HFFc6 (cell line): Measurements from ENCODE around the gene FGF13. TPM values are rescaled to one million over a fixed set of nuclear protein-coding genes. Genes with fewer than 3 reads are reported as not detected.

Experiments
- DNase-seq: peaks from one replicate; pipeline ENCODE4 v3.0.0-alpha.2; 2018
- H3K27ac Mint-ChIP-seq: 2 replicates; pipeline ENCODE4 v1.8.0; 2020; ENCODE audit warnings: mild to moderate bottlenecking, mixed read lengths
- H3K27me3 Mint-ChIP-seq: 2 replicates; pipeline ENCODE4 v1.8.0; 2021; ENCODE audit warnings: mild to moderate bottlenecking, moderate library complexity, mixed read lengths; ENCODE audit not compliant: insufficient read depth
- H3K36me3 Mint-ChIP-seq: 2 replicates; pipeline ENCODE4 v1.8.0; 2021; ENCODE audit warnings: low read depth, mixed read lengths
- H3K4me1 Mint-ChIP-seq: 2 replicates; pipeline ENCODE4 v1.8.0; 2020; ENCODE audit warnings: low read depth, mixed read lengths
- H3K4me3 Mint-ChIP-seq: 2 replicates; pipeline ENCODE4 v1.8.0; 2020; ENCODE audit warnings: mild to moderate bottlenecking, moderate library complexity, mixed read lengths
- H3K9me3 Mint-ChIP-seq: 2 replicates; pipeline ENCODE4 v1.8.0; 2020; ENCODE audit warnings: mild to moderate bottlenecking, mixed read lengths
- long read RNA-seq: library from polyadenylated mRNA; unstranded; transcript quantifications from one replicate; pipeline ENCODE4 v2.0.0, GENCODE V29; 2019
- total RNA-seq, 6 experiments: library from RNA; stranded (reverse); fragmentation: NEBNext Ultra II Directional; extraction: Animal tissue kit (Norgen Biotek cat#: 25700); gene quantifications; 2 replicates in 1 of 6; 3 replicates in 5 of 6; pipeline ENCODE4 v1.2.3, GENCODE V29; 2021
- TF ChIP-seq, protein P1 (sequence below): fragments of 200-600 bp; sonication (generic); IDR thresholded peaks from 2 replicates; pipeline ENCODE4 v1.5.0; 2021; ENCODE audit warnings: antibody characterized with exemption, mild to moderate bottlenecking

FGF13 gene
- total RNA-seq, result not detected
- long read RNA-seq, result 0 reads

DNA sequence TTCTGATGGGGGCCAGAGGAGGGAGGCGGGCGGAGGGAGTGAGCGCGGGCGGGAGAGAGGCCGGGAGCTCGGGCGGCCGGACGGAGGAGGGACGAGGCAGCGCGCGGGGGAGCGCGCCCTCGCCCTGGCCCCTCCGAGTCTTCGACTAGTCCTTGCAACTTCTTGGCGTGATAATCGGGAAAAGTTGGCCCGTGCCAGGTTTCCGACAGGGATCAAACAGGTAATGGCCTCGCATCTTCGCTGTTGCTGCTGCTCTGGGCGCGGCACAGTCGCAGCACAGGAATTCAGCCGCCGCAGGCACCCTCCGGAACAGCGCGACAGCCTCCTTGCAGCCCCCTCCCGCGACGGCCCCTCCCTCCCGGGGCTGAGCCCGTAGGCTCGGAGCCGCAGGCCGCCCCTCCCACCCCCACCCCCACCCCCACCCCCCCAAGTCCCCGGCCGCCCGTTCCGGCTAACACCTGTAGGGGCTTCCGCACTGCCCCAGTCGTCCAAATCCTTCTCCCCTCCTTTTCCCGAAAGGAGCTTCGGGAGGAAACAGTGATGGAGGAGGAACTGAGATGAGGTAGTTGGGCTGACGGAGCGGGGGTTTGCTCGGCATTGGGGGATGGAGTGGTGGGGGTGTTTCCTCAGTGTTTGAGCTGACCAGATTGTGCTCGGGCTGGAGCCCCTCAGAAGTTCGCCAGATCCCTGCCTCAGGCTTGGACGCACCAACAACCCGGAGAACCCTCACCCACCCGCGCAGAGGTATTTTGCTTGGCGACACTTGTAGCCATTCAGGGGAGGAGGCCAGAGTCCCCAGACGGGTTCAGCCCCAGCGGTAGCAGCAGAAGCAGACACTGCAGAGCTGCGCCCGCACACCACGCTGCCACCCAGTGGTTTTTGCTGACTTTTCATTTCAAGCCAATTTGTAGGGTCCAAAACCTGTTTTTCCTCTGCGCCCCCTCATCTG, at the start of gene FGF13:
TSS of gene FGF13 (minus strand) at position 319 of the 949 bp plus-strand sequence. CDS start 714 bp downstream, outside the sequence.
- TF ChIP-seq, protein P1, sequence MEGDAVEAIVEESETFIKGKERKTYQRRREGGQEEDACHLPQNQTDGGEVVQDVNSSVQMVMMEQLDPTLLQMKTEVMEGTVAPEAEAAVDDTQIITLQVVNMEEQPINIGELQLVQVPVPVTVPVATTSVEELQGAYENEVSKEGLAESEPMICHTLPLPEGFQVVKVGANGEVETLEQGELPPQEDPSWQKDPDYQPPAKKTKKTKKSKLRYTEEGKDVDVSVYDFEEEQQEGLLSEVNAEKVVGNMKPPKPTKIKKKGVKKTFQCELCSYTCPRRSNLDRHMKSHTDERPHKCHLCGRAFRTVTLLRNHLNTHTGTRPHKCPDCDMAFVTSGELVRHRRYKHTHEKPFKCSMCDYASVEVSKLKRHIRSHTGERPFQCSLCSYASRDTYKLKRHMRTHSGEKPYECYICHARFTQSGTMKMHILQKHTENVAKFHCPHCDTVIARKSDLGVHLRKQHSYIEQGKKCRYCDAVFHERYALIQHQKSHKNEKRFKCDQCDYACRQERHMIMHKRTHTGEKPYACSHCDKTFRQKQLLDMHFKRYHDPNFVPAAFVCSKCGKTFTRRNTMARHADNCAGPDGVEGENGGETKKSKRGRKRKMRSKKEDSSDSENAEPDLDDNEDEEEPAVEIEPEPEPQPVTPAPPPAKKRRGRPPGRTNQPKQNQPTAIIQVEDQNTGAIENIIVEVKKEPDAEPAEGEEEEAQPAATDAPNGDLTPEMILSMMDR, result no peak
- H3K27me3 Mint-ChIP-seq, result peaks cover 4% of the 10 kb centered on the region

DNA sequence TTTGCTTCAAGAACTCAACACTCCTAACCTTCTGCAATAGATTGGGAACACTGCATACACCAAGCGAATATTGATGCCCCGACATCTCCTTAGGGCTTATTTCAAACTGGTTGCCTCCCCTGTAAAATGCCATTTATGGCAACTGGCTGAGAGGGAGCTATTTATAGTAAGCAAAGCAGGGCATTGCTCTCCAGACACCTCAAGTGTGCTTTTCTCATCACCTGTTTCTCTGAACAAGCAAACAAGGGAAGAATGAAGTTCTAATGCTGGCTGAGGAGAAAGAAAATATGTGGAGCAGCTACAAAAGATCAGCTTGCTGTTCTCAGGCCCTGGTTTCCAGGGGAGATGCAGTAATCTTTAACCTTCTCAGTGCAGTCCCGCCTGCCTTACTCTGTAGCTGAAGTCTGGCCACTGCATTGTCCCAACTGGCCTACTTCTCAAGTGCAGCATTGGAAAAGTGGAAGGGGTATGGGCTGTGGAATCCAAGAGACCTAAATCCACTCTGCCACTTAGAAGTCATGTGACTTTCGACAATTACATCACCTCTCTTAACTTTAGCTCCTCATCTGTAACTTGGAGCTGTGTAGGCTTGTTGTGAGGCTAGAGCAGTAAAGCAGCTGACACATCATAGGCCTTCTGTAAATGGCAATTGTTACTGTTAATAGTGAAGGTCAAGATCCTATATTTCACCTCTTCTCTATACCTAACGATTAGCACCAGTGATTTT, 47.9 kb upstream of the FGF13 start:
- Mint-ChIP-seq H3K4me1 (no peaks in the 10 kb centered on the region), H3K4me3 (no peak overlapping the region), H3K27me3 (no peaks in the 10 kb centered on the region), H3K27ac (no peak overlapping the region), H3K36me3 (no peaks in the 10 kb centered on the region), H3K9me3 (no peaks in the 10 kb centered on the region)
- DNase-seq, result no peak
- TF ChIP-seq, protein P1, result no peak

More for the DNA sequence above, at the start of gene FGF13:
- no peak for DNase-seq
- H3K9me3 Mint-ChIP-seq, result no peaks in the 10 kb centered on the region; the same call in 1 of the 2 replicates
- H3K27ac Mint-ChIP-seq, result no peak within 1 kb of the TSS
- H3K4me1 Mint-ChIP-seq, result no peaks in the 10 kb centered on the region
- no peak within 1 kb of the TSS for H3K4me3 Mint-ChIP-seq
- H3K36me3 Mint-ChIP-seq, result no peaks in the 10 kb centered on the region; the same call in 1 of the 2 replicates

DNA sequence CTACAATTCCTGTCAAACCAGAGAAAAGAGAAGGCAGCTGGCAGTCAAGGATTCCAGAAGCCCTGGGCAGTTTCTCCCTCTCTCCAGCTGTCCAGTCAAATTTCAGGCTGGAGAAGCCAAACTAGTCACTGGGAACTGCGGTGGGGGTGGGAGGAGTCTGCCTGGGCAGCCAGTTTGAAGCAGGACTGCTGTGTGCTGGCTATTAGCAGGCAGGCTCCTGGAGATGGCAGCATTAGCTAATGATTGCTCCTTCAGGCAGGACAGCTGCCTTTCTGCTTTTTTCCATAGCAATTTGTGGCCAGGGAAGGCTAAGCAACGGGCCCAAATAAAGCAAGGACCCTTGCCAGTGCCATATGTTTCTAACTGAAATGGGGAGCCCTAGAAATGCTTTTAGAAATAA, 44.7 kb upstream of the FGF13 start:
- no peak for DNase-seq
- no peaks in the 10 kb centered on the region for H3K9me3 Mint-ChIP-seq
- no peaks in the 10 kb centered on the region for H3K27me3 Mint-ChIP-seq
- no peaks in the 10 kb centered on the region for H3K36me3 Mint-ChIP-seq
- H3K4me1 Mint-ChIP-seq, result no peaks in the 10 kb centered on the region
- H3K4me3 Mint-ChIP-seq, result no peak overlapping the region
- TF ChIP-seq, protein P1, result no peak
- no peak overlapping the region for H3K27ac Mint-ChIP-seq

DNA sequence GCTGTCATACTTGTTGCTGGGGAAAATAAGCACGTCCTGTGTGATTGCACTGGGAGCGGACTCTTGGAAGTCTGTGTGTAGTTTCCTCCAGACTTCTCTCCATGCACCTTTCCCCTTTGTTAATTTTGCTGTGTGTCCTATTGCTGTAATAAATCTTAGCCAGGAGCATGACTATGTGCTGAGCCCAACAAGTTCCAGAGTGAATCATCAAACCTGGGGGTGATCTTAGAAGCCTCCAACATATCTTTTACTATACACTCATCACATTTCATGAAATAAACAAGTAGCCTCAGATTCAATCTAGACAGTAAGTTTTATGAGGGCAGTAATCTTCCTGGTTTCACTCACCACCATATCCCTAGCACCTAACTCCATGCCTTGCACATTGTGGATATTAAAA, 43.3 kb upstream of the FGF13 start:
- H3K4me1 Mint-ChIP-seq, result no peaks in the 10 kb centered on the region
- H3K9me3 Mint-ChIP-seq, result no peaks in the 10 kb centered on the region
- no peak for DNase-seq
- no peak overlapping the region for H3K4me3 Mint-ChIP-seq
- H3K27me3 Mint-ChIP-seq, result no peaks in the 10 kb centered on the region
- H3K27ac Mint-ChIP-seq, result no peak overlapping the region
- TF ChIP-seq, protein P1, result no peak
- no peaks in the 10 kb centered on the region for H3K36me3 Mint-ChIP-seq

DNA sequence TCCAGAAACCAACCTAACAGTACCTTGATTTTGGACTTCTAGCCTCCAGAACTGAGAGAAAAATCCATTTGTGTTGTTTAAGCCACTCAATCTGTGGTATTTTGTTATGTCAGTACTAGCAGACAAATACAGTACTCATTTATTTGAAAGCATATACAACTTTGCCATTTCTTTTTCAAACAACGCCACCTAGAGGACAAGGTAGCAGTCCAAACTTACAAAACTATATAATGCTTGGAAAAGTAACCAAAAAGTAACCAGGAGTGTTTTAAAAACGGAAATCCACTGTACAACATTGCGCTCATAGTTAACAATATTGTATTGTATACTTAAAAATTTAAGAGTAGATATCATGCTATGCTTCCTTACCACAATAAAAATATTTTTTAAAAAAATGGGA, 37.0 kb upstream of the FGF13 start:
- H3K27ac Mint-ChIP-seq, result no peak overlapping the region
- TF ChIP-seq, protein P1, result peak; percentile 70; the same call in 1 of the 2 replicates
- H3K9me3 Mint-ChIP-seq, result no peaks in the 10 kb centered on the region
- DNase-seq, result no peak
- H3K27me3 Mint-ChIP-seq, result no peaks in the 10 kb centered on the region
- H3K4me1 Mint-ChIP-seq, result no peaks in the 10 kb centered on the region
- no peaks in the 10 kb centered on the region for H3K36me3 Mint-ChIP-seq
- H3K4me3 Mint-ChIP-seq, result no peak overlapping the region
